EH (cell line): ENCODE results near the gene CYP8B1.
A peak's percentile ranks its signal among the peaks of the same experiment; 100 is the strongest.

Experiments
- DNase-seq: peaks from one replicate; pipeline ENCODE4 v3.0.0-alpha.2; 2015; ENCODE audit warnings: low read depth

Gene CYP8B1

DNA sequence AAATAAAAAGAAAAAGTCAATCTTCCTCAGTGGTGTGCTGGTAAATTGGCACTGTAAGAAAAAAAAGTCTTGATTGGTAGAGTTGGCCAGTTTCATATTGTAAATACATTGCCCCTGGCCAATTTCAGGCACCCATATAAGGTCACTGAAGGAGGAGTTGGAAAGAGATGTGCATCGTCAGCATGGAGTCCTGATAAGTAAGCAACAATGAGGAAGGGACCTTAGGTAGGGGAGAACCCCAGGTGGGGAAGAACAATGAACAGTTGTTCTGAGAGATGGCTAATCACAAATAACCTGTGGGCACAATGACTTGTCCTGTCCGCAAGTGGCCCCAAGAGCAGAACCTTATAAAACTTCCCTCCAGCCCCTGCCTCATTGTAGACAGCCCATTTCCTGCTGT, 8.6 kb upstream of the CYP8B1 start:
- no peak for DNase-seq

DNA sequence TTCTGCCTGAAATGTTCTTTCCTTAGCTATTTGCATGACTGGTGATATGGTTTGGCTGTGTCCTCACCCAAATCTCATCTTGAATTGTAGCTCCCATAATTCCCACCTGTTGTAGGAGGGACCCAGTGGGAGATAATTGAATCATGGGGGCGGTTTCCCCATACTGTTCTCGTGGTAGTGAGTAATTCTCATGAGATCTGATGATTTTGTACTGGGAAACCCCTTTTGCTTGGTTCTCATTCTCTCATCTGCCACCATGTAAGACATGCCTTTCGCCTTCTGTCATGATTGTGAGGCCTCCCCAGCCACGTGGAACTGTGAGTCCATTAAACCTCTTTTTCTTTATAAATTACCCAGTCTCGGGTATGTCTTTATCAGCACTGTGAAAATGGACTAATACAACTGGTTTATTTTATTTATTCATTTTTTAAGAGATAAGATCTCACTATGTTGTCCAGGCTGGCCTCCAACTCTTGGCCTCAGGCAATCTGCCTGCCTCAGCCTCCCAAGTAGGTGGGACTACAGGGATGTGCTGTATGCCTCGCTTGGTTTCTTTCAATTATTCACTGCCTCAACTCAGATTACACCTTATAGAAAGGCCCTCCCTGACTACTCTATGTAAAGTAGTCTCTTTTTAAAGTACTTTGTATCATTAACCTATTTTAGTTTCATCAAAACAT, 7.7 kb upstream of the CYP8B1 start:
- DNase-seq = peak; percentile 22

DNA sequence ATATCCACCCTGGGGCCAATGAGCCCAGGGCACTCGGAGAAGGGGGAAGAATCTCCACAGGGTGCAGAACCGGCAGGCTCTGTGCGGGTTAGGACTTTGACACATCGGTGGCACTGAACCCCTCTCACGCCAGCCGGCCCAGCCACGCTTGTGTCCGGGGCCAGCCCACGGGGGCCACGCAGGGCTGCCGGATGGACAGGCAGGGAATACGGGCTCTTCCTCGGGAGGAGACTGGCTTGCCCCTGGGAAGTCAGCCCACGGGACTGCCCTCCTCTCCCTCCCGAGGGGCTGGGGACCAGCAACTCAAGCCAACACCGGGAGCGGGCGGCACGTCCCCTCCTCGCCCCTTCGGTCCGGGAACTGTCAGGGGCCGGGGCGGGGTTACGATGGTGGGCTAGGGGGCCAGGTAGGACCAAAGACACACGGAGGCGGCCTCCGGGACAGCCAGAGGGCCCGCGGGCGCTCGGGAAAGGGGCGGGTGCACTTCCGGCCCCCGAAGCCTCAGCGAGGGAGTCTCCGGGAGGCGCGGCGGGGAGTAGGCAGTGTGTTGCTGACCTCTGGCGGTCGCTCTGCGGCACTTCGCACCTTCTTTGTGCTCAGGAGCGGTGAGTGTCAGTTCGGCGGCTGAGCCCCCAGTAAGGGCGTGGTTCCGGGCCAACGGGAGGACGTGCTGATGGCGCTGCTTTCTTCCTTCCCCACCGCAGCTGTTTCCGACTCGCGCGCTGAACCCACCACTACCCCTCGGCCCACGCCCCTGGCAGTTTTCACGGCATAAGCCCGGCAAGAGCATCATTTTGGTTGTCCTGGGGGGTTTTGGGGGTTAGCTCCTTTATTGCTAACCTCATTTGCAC, 5.1 kb upstream of the CYP8B1 start:
- peak; percentile 82 for DNase-seq

DNA sequence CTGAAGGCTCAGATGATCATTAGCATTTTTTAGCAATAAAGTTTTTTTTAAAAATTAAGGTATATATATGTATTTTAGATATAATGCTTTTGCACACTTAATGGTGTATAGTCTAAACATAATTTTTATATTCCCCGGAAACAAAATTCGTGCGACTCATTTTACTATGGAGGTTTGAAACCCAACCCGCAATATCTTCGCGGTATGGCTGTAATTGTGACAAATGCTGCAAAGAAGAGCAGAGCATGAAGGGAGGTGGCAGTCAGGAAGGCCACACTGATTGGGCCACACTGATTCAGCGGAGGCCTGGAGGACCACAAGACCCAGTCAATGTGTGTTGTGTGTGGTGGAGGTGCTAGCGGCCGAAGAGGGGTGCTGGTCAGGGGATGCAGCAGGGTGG, 4.5 kb upstream of the CYP8B1 start:
- no peak for DNase-seq

DNA sequence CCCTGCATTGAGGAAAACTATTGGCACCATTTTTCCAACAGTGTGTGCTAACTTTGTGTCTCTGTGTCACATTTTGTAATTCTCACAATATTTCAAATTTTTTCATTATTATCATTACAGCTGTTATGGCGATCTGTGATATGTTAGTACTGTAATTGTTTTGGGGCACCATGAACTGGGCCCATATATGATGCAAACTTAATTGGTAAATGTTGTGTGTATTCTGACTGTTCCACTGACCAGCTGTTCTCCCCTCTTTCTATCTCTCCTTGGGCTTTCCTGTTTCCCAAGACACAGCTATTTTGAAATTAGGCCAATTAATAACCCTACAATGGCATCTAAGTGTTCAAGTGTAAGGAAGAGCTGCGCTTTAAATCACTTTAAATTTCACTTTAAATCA, 2.2 kb upstream of the CYP8B1 start:
- DNase-seq = no peak

DNA sequence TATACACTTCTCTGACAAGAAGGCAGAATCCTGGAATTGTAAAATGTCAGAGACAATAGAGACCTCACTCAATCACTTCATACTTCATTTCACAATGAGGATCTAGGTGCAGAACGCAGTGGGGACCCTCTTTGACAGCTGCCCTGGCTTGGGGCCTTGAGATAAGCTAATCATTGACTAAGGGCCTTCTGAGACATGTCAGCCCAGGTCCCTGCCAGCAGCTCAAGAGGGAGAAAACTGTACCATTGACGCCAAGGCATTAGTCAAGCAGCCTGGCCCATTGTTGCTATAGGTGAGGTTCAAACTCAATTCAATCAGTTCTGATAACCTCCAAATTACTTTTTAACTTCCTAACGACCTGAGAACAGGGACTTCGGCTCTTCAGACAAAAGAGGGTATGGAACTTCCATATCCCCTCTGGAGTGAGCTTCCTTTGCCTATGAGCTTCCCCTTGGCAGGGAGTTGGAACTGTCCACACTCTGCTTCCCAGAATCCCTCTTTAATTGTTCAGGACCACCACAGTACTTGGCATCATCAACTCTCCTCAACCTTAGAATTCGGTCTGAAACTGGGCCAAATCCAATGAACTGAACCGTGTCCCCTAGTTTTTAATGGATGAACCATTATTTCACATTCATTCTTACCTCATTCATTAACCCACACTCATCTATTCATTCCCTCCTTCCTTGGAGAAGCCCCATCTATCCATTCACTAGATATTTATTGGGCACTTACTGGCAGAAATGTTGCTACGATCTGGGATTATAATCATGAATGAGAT, 1.5 kb upstream of the CYP8B1 start:
- no peak for DNase-seq

DNA sequence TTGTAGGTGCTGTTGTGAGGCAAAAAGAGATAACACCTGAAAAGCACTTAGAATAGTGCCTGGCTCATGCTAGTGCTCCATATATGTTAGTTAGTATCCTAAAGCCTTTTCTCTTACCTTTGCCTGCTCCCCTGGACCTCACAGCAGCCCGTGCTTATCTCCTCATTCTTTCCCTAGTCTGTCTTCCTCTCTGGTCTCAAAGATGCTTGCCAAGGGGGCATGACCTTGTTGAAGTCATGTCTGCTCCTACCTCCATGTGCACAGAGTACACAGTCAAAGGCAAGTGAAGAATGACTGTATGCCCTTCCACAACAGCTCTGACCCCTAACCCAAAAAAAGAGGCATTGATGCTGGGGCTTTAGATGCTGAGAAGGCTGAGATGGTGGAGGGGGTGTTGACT, 722 bp upstream of the CYP8B1 start:
- DNase-seq = no peak

DNA sequence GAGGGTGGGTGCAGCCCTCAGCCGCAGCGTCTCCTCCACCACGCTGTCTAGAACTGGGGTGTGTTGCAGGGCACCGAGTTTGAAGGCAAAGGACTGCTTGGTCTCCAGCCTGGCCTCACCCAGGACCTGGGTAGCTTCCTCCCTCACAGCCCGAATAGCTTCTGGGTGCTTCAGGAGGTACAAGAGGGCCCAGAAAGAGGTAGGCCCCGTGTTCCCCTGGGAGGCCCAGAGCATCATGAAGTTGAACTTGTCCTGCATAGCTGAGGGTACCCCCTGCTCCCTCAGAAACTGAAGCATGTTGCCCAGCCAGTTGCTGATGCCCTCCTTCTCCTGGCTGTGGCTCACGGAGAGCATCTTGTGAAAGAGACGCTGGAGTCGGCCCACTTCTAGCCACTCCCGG, 930 bp downstream of the CYP8B1 start:
- DNase-seq = no peak

DNA sequence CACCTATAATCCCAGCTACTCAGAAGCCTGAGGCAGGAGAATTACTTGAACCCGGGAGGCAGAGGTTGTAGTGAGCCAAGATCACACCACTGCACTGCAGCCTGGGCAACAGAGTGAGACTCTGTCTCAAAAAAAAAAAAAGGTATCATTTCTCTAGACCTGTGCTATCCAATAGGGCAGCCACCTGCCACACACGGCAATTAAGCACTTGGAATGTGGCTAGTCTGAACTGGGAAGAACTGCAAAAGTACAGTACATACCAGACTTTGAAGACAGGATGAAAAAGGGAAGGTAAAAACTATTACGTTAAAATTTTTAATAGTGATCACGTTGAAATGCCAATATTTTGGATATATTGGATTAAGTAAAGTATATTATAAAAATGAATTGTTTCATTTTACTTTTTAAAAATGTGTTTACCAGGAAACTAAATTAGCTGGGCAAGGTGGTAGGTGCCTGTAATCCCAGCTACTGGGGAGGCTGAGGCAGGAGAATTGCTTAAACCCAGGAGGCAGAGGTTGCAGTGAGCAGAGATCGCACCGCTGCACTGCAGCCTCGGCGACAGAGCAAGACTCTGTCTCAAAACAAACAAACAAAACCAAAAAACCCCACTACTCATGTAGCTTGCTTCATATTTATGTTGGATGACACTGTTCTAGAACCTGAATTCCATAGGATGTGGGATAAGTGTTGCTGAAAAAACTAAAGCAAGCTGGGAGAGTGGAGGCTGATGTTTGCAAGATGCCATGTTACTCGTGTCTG, 2.3 kb downstream of the CYP8B1 start:
- DNase-seq = no peak

DNA sequence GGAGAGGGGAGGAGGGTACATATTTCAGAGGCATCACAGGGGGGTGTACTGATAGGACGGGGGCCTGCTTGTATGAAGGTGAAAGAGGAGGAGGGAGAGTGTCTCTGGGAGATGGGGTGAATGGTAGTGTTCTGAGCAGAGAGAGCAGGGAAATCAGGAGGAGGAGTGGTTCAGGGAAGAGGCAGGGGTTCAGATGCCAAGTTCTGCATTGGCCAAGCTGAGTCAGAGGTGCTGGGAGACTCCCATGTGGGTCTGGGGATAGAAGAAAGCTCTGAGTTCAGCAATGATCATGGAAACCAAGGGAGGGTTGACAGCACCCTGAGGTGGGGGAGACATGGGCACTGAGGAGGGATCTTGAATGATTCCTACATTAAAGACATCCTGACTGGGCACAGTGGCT, 3.0 kb downstream of the CYP8B1 start:
- no peak for DNase-seq

DNA sequence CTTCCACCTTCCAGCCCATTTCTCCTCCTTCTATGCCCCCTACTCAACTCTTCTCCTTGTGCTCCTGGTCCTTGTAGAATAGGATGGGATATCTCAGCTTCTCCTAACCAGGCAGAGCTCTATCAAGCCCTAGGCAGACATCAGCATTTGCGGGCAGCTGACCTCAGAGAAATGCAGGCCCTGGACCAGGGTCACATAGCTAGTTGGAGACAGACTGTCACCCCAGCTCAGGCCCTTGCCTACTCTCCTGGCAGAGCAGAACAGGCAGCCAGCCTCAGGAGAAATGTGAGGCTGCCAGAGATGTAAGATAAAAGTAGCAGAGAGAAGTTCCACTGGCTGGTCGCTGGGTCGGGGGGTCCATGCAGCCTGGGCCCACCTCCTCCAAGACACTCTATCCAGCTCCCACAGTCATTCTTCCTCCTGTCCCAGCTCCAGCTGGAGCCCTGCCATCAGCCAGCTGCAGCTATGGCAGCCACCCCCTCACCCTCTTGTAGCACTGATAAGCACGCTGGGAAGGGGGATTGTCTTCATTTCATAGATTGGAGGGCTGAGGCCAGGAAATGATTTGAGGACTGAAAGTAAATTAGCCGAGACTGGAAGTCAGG, 4.0 kb downstream of the CYP8B1 start:
- no peak for DNase-seq

DNA sequence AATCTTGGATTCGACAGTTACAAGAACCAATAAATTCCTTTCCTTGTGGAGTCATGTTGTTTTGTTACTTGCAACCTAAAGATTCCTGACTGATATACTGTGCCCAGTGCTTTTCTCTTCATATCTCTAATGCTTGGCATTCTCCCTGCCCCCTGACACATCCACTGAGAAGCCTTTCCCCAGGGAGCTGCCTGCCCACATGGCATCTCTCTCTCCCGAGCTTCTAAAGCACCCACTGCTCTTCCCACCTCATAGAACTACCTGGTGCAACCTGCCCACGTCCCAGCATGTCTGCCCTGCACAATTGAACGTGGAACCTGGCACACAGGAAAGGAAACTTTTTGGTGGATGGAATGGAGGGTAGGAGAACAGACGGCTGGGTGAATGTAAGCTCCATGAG, 6.8 kb downstream of the CYP8B1 start:
- no peak for DNase-seq

DNA sequence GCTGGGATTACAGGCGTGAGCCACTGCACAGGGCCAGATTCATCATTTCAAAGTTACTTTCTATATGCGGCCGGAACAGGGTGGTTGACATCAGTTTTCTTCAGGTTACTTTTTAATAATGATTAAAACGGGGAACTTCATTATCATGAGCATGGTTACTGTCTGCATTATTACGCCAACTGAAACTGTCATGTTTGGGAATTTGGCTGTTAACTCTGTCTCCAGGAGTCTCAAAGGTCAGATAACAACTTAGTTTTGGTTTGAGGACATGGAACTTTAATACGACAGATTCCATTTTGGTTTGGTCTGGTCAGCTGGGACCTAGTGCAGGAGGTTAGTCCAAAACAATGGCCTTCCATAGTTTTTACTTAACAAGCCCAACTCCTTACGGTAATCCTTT, 8.5 kb downstream of the CYP8B1 start:
- DNase-seq = no peak

DNA sequence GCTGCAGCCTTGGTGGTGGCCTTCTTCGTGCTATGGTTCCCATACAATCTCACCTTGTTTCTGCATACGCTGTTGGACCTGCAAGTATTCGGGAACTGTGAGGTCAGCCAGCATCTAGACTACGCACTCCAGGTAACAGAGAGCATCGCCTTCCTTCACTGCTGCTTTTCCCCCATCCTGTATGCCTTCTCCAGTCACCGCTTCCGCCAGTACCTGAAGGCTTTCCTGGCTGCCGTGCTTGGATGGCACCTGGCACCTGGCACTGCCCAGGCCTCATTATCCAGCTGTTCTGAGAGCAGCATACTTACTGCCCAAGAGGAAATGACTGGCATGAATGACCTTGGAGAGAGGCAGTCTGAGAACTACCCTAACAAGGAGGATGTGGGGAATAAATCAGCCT, 10.4 kb downstream of the CYP8B1 start:
- no peak for DNase-seq

DNA sequence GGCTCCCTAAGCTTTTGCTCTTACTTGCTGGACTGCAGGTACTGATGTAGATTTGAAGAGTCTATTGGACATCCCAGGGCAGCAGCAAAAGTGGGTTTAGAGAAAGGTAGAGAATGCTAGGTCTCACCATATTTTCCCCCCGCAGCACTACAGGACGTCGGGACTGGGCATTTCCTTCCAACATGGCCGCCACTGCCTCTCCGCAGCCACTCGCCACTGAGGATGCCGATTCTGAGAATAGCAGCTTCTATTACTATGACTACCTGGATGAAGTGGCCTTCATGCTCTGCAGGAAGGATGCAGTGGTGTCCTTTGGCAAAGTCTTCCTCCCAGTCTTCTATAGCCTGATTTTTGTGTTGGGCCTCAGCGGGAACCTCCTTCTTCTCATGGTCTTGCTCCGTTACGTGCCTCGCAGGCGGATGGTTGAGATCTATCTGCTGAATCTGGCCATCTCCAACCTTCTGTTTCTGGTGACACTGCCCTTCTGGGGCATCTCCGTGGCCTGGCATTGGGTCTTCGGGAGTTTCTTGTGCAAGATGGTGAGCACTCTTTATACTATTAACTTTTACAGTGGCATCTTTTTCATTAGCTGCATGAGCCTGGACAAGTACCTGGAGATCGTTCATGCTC, 11.2 kb downstream of the CYP8B1 start:
- no peak for DNase-seq

DNA sequence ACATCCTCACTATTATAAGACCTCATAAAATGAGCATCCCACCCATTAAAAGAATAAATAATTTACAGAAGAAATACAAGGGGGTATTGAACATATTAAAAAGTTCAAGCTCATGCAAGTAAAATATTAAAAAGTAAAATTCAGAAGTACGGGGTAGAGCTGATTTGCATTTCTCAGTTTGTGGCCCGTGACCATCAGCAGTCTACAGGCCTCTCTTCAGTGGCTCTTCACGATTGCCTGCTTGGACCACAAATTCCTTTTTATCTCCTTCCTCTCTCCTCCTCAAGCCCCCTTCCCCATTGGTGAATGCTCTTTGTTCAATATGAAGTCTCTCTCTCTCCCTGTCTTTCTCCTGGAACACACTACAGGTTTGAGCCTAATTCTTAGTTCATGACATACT, 19.1 kb downstream of the CYP8B1 start:
- DNase-seq = no peak

DNA sequence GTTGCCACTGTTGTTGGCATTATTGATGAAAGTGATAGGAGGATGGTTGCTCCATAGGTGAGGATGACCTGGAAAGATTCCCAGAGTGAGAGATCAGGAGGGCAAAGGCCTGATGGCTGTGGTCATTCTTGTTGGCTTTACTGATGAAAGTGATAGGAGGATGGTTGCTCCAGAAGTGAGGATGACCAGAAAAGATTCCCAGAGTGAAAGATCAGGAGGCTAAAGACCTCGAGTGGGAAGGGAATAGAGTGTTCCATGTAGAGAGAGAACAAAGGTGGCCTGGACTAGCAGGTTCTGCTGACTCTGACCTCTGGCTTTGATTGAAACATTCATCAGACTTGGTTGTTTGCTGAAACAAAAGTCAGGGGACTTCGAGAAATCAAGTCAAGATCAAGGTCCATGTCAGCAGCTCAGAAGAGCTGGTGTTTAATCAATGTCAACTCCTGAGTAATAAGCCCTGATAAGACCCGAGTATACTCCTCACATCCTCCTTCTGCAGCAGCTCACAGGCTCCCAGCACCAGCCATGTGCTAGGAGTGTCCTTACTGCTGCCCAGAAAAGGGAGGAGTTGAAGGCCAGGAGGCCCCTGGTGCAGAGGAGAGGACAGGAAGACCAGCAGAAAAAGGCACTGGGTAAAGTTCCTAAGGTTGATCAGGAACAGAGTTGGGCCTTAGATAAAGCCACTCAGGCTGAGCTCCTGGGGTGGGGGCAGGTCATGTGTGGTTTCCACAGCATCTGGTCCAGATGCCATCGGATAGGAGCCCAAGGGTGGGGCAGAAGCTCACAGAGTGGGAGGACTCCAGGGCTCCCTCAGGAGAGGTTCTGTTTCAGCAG, 19.9 kb downstream of the CYP8B1 start:
- no peak for DNase-seq

DNA sequence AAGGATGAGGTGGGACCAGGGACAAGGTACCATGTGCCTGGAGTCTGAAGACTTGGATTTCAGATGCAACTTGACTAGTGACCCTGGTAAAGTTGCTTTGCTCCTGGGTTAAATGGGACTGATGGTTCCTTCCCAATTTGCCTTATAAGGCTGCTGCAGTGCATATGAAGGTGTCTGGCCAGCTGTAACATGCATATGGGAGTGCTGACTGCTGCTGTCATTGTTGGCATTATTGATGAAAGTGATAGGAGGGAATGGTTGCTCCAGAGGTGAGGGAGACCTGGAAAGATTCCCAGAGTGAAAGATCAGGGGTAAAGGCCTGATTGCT, 20.5 kb downstream of the CYP8B1 start:
- DNase-seq = no peak

DNA sequence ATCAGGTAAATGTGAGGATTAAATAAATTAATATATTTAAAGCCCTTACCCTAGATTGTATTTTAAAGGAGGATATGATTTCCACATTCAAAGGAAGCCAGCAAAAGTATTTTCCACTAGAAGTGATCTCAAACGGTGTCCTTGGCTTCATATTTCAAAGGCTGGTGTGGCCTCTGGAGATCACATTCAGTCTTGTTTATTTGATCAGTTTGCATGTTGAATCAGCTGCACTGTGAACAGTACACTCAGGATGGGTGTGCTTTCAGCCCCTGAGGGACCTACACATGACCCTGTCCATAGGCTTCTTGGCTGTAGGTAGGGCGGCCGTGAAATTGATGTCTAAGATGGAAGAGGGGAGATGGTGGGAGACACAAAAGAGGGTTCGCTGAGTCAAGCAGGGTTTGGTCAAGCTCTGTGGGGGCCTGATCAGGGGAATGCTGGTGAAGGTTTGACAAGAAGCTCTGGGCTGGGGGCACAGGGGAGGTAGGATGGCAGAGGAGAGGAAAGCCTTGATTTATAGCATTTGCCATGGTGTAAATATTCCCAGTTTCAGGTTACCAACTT, 21.9 kb downstream of the CYP8B1 start:
- no peak for DNase-seq

DNA sequence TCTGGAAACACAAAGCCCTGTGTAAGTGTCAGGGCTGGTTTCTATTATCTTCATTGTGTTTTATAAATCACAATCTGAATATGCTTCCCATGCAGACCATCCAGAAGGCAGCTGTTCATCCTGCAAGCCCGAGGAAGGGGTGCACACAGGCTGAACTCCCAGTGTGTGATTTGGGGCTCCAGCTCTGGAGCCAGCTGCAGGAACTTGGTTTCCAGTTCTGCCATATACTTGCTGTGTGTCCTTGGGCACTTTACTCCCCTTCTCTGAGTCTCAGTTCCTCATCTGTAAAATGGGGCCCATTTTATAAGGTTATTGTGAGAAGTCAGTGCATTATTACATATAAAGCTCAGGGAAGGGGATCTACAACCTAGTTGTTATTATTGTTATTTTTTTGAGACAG, 22.6 kb downstream of the CYP8B1 start:
- no peak for DNase-seq
